GM21717 (cell line): ENCODE data around the gene CRX.
A peak's percentile ranks its signal among the peaks of the same experiment; 100 is the strongest.
"Not testable (repeated sequence)": the region's sequence is repeated elsewhere in the genome, so short reads cannot be mapped to it uniquely, and the experiment has no call there.

Experiments
- ATAC-seq: cut with Tn5 transposase; IDR thresholded peaks from one replicate; pipeline ENCODE4 v1.9.1; 2021; ENCODE audit warnings: mild to moderate bottlenecking, moderate library complexity; ENCODE audit not compliant: unreplicated experiment

Gene CRX

DNA sequence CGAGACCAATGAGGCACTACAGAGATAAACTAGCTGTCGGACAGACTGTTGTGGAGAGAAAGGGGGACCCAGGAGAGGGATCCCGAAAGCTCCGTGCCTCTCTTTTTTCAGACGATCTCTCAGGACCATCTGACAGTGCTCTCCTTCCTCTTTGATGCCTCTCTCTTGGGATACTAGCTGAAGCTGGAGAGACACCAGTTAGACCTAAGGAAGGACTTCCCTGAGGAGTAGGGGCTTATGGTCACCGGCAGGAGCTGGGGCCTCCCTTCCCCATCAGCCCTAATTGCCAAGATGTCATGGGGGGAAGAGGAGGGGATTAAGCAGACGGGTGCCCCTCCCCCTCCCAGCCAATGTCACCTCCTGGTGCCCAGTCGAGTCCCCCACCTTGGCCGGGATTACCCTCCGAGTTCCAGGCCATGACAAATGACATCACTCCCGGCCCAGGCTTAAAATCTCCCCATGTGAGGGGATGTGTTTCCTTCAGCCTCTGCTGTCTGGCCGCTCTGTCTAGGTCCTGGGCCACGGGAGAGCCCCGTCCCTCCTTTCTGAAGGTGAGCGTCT is at the start of gene CRX:
CRX (plus strand) TSS at position 478 of the 561 bp plus-strand sequence. CDS start 12,507 bp downstream, outside the sequence.
- no peak for ATAC-seq

DNA sequence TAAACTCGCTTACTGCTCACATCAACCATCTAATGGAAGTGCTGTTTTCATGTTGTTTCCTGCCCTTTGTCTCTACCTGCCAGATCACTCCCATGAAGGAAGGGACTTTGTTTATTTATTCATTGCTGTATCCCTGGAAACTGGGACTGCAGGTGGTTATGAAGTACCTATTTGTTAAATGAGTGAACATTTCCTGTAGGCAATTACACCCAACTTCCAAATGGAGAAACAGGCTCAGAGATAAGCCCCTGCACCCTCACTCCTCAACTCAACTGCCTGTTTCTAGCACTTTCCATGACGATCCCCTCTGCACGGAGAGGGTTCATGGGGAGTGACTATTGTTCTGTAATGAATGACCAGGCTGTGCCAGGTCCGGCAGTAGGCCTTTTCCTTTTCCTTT is 45.2 kb upstream of the CRX start:
- no peak for ATAC-seq

DNA sequence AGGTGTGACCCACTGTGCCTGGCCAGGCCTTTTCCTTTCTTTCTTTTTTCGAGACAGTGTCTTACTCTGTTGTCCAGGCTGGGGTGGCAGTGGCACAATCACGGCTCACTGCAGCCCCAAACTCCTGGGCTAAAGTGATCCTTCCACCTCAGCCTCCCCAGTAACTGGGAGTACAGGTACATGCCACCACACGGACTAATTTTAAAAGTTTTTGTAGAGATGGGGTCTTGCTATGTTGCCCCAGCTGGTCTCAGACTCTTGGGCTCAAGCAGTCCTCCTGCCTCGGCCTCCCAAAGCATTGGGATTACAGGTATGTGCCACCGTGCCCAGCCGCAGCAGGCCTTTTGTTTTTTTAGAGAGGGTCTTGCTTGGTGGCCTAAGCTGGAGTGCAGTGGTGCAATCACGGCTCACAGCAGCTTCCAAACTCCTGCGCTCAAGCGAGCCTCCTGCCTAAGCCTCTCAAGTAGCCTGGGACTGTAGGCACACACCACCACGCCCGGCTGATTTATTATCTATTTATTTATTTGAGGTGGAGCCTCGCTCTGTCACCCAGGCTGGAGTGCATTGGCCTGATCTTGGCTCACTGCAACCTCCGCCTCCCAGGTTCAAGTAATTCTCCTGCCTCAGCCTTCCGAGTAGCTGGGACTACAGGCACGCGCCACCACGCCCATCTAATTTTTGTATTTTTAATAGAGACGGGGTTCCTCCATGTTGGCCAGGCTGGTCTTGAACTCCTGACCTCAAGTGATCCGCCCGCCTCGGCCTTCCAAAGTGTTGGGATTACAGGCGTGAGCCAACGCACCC is 44.3 kb upstream of the CRX start:
- not testable (repeated sequence) for ATAC-seq

DNA sequence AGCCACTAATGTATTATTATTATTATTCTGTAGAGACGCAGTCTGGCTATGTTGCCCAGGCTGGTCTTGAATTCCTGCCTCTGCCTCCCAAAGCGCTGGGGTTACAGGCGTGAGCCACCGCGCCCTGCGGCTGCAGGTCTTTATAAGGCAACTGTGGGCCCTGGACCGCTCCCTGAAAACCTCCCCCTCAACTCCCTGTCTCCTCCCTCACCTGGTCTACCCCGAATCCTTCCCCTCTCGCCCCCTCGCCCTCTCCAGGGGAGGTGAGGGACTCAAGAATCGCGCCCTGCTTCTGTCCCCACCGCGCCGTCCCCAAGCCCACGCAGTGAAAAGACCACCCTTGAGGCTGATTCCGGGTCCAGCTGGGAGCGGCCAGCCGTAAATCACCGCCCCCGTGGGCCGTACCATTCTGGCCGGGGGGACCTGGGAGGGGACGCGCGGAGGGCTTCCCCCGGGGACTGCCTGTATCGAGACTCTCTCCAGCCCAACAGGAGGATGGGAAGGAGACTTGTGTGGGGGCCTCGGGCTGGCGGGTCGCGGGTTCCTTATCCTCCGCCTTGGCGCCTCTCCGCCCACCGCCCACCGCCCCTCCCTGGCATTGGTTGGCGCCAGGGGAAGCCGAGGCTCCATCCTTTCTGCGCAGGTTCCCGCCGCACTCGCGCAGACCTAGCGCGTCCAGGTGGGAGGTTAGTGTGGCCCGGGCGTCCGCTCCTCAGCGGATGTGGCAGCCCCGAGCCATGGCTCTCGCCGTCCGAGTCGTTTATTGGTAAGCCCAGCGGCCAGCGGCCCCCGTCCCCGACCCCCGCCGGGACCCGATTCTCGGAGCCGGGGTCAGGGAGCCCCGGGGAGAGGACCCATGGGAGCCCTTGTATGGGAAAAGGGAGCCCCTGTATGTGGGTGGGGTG is 43.4 kb upstream of the CRX start, which contains the start of gene SELENOW:
SELENOW (plus strand) TSS at position 655 of the 905 bp plus-strand sequence; CDS start at position 738, 83 bp downstream.
- ATAC-seq, result peak; percentile 70

DNA sequence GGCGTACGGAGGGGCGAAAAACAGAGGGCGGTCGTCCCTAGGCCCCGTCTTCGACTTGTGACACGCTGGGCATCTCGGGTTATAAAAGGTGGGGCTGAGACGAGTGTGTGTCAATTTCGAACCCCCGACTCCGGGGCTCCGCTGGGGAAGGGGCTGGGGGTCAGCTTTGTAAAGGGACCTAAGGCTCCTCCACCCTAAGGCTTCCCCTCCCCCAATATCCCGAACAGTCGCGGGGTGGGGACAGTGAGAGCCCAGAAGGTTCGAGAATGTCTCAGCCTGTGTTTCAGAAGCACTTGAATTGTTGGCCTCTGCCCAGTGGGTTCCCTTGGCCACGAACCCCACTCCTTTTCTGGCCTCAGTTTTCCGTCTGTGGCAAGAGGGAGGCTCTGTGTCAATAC is 42.8 kb upstream of the CRX start:
- ATAC-seq, result no peak

DNA sequence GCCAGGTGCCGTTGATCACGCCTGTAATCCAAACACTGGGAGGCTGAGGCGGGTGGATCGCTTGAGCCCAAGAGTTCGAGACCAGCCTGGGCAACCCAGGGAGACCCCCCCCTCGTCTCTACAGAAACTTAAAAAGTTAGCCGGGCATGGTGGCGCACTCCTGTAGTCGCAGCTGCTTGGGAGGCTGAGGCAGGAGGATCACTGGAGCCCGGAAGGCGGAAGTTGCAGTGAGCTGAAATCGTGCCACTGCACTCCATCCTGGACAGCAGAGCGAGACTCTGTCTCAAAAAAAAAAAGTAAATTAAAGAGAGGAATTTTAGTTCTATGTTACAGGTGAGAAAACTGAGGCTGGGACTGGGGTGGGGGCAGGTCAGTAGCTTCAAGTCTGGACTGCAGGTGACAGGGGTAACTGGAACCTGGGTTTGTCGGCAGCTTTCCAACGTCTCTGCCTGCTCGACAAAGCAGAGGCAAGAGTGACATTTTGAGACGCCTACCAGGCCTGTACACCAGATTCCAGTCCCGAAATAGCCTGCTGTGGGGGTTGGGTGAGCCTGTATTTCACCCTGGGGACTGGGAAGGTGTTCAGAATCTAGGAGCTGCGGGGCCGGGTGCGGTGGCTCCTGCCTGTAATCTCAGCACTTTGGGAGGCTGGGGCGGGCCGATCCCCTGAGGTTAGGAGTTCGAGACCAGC is 42.1 kb upstream of the CRX start:
- no peak for ATAC-seq

DNA sequence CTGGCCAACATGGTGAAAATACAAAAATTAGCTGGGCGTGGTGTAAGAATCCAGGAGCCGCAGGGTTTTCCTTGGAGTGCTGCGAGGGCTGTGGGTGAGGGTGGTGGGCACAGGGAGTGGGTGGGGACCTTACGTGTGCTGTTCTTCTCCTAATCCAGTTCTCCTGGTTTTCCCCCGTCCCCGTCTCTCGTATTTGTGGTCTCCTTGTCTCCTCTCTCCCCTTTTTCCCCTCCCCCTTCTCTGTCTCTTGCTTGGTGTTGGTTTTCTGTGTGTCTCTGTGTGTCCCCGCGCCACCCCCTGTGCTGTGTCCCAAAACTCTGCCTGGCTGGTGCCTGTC is 41.6 kb upstream of the CRX start:
- no peak for ATAC-seq

DNA sequence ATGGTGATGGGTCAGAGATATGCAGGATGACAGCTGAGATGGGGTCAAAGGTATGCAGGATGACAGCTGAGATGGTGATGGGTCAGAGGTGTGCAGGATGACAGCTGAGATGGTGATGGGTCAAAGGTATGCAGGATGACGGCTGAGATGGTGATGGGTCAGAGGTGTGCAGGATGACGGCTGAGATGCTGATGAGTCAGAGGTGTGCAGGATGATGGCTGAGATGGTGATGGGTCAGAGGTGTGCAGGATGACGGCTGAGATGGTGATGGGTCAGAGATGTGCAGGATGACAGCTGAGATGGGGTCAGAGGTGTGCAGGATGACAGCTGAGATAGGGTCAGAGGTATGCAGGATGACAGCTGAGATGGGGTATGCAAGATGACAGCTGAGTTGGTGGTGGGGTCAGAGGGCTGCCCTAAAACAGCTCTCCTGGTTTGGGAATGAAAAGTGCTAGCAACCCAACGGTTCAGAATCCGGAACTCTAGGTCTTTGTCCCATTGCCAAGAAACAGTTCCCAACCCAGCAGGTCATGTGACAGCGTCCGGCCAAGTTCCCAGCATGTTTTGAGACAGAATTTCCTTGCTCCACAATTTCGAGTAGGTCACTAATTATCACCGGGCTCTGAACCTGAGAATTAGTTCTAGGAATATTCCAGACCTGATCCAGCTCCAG is 40.0 kb upstream of the CRX start:
- ATAC-seq, result no peak

DNA sequence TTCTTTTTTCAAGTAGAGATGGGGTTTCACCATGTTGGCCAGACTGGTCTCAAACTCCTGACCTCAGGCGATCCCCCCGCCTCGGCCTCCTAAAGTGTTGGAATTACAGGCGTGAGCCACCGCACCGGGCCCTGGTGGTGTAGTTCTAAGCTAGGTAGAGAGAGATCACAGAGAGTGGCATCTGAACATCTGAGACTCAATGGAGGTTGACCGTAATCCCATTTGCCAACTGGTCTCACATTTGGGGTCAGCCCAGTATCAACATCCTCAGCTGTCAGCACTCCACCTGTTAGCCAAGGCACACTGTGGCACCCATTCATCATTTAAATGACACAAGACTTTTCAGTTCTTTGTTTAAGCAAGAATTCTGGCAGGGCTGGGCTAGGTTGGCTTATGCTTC is 35.2 kb upstream of the CRX start:
- no peak for ATAC-seq

DNA sequence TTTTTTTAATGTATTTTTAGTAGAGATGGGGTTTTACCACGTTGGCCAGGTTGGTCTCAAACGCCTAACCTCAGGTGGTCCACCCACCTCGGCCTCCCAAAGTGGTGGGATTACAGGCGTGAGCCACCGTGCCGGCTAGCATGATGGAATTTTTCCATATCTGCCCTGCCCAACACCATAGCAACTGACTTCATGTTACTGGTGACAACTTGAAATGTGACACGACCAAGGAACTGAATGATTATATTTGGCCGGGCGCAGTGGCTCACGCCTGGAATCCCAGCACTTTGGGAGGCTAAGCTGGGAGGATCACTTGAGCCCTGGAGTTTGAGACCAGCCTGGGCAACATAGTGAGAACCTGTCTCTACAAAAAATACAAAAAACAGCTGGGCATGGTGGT is 34.4 kb upstream of the CRX start:
- not testable (repeated sequence) for ATAC-seq

DNA sequence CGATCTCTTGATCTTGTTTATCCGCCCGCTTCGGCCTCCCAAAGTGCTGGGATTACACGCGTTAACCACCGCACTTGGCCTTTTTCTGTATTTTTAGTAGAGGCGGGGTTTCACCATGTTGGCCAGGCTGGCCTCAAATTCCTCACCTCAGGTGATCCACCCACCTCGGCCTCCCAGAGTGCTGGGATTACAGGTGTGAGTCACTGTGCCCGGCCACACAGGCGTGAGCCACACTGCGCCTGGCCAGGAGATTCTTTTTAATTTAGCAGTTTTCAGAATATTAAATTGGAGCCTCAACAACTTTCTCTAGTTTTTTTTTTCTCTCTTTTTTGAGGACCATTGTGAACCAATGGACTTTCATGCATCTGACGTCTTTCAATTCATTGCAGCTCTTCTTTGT is 31.9 kb upstream of the CRX start:
- ATAC-seq, result not testable (repeated sequence)

DNA sequence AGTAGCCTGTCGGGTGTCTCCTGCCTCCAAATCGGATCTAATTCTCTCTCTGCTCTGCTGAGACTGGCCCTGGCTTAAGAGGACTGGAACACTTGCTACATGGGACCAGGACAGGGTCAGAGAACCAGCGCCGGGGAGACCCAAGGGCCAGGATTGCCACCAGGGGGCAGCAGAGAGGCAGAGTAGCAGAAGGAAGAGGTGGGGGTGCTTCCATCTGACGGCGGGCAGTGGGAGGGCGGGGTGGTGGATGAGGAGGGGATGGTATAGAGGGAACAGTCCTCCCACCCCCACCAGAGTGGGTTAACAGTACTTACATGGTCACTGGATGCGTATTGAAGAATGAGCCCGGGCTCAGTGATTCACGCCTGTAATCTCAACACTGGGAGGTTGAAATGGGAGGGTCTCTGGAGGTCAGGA is 31.3 kb upstream of the CRX start:
- ATAC-seq, result no peak

DNA sequence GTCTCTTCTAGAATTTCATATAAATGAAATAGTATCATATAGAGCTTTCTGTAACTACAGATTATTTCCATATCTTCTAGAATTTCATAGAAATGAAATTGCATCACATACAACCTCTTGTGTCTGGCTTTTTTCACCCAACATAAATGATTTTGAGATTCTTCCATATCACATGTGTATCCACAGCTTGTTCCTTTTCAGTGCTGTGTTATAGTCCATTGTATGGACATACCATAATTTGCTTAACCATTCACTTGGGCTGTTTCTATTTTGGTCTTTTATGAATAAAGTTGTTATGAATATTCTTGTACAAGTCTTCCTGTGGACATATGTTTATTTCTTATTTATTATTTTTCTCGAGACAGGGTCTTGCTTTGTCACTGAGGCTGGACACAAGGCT is 29.1 kb upstream of the CRX start:
- no peak for ATAC-seq

DNA sequence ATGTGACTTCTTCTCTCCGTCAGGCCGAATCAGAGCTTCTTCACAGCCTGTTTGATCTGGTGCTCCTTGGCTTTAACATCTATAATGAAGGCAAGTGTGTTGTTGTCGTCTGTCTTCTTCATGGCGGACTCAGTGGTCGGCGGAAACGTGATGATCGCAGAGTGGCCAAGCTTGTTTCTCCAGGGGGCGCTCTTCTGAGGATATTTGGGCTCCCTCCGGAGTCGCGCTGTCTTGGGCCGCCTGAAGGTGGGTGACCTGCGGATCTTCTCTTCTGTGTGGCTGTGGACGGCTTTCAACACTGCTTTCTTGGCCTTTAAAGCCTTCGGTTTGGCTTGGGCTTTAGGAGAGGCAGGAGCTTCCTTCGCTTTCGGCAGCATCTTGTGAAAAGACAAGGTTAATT is 27.2 kb upstream of the CRX start:
- no peak for ATAC-seq

DNA sequence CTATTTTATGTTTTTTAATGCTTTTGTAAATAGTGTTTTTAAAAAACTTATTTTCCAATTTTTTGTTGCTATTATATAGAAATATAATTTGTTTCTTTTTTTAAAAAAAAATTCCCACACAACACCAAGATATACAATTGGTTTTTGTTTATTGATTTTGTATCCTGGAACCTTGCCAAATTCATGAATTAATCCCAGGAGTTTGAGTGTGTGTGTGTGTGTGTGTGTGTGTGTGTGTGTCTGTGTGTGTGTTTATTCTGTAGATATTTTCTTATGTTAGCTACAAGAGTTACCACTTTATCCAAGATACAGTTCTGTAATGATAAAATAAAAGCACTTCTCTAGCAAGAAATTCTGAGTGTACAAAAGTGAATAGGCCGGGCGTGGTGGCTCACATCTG is 25.0 kb upstream of the CRX start:
- no peak for ATAC-seq

DNA sequence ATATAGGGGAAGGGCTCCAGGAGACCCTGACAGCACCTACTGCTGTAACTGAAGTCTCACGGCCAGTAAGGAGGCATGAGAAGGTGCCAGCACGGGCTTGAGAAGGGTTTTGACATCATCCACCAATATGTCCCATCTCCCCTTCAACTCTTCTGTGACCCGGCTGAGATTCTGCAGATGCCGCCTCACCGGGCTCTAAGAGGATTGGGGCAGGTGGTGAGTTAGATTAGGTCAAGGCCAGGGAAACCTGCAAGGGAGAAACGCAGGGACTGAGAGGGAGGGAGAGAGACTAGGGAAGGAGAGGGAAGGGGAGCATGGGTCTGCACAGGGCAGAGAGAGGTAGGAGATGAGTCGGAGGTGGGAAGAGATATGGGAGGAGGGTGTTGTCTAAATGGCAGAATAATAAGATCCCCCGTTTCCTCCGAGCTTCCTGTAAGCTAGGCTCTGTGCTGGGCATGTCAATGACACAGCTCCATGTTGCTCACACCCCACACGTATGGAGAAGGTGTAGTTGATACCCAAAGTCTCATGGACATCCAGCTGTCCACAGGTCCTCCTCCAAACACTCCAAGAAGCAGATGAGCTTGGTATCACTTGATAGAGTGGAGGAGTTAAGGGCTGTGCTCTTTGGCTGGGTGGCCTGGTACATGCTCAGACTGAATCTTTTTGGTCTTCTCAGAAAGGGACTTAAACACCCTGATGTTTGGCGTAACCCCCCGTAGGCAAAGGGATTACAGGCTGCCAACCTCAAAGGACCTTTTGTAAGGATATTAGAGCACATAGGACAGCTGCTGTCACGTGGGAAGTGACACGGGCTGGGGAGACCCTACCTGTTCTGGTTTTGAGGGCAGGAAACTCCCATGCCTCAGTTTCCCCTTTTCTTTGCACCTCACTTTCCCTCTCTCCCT is 23.5 kb upstream of the CRX start:
- ATAC-seq, result no peak

DNA sequence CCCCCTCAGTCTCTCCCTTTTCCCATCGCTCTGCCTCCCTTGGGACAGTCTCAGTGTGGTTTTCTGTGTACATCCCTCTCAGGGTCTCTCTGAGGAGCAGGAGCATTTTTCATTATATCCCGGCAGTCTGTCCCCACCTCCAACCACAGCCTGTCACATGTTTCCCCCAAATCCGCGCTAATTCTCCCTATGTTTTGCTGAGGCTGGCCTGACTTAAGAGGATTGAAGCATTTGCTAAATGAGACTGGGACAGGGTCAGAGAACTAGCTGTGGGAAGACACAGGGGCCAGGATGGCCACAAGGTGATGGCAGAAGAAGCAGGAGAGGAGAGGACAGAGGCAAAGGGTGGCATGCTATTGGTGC is 22.9 kb upstream of the CRX start:
- ATAC-seq, result no peak

DNA sequence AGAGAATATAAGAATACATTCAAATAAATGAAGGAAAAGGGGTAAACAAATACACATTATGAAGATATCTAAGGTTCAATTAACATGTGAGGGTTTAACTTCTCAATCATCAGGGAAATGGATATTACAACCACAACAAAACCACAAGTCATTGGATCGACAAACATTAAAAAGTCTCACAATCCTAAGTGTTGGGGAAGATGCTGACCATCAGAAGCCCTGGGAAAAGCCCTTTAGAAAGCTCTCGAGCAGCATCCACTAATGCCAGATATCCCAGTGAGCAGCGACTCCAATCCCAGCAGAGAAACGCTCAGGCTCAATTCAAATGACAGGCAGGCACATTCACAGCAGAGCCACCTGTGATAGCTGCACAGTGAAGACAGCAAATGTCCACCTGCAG is 20.5 kb upstream of the CRX start:
- ATAC-seq, result no peak

DNA sequence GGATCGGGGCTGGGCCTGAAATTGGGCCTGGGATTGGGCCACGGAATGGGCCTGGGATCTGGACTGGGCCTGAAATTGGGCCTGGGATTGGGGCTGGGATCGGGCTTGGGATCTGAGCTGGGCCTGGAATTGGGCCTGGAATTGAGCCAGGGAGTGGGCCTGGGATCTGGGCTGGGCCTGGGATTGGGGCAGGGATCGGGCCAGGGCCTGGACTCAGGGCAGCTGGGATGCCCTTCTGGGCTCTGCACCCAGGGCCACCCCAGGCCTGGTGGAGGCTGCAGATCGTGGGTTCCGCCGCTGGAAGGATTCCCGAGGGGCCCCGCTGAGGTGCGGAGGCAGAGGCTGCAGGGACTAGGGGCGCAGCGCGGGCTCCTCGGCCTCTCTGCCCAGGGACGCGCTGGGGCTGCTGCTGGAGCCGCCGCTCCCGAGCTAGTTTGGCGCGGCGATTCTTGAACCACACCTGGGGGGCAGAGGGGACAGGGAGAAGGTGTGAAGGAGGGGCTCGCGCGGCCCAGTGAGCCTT is 19.2 kb upstream of the CRX start:
- no peak for ATAC-seq
